ENCODE results near the gene SCGB1D4. TPM values are rescaled to one million over a fixed set of nuclear protein-coding genes. Genes with fewer than 3 reads are reported as not detected.

SCGB1D4 gene
- total RNA-seq, 1 experiment from 2014 or later, result not detected

- Histone ChIP-seq H4K20me1 (ENCODE audit: insufficient read depth) (no peaks in the 10 kb centered on the region), H3K4me1 (ENCODE audit: control insufficient read depth in 1 of 2, insufficient read depth in 2 of 2, low read length in 2 of 2) (peaks cover 0 to 5% of the 10 kb centered on the region in 2 experiments; a peak in 1 of 4 replicates), H3K27ac (ENCODE audit: low read depth, low read length) (no peak overlapping the region), H3K4me2 (ENCODE audit: low read length) (no peak overlapping the region), H3K36me3 (ENCODE audit: control insufficient read depth in 1 of 2, insufficient read depth in 2 of 2, low read length in 2 of 2) (no peaks in the 10 kb centered on the region), H3K9me2 (ENCODE audit: insufficient read depth) (no peaks in the 10 kb centered on the region), H3K4me3 (replicated peaks in 1 of 2; ENCODE audit: low read depth in 1 of 2, low read length in 2 of 2) (no peak overlapping the region), H3K9me3 (ENCODE audit: control insufficient read depth in 1 of 2, insufficient read depth in 1 of 2, low read depth in 1 of 2, low read length in 2 of 2) (no peaks in the 10 kb centered on the region), H3K27me3 (ENCODE audit: insufficient read depth, low read length) (0 out of 2 replicates have a peak, but pooled peaks cover 6% of the 10 kb centered on the region), H2AFZ (ENCODE audit: low read depth, low read length, poor library complexity, severe bottlenecking) (no peak overlapping the region), H3K9ac (ENCODE audit: low read length) (no peak overlapping the region), H3K79me2 (ENCODE audit: insufficient read depth, low read length) (no peaks in the 10 kb centered on the region)
- ChIA-PET POLR2A (no interaction called here), CTCF (no interaction called here), RAD21 (ENCODE audit: low non-redundant PET in 1 of 2, low total read pairs in 2 of 2, uncharacterized antibody in 2 of 2, unreplicated experiment in 2 of 2) (no interaction called here)
- ATAC-seq (no peak), DNase-seq (ENCODE audit: low read depth, low spot score) (no peak)
- intact Hi-C loops (cut with micrococcal nuclease), result no loop called here
- TF ChIP-seq, protein P1, sequence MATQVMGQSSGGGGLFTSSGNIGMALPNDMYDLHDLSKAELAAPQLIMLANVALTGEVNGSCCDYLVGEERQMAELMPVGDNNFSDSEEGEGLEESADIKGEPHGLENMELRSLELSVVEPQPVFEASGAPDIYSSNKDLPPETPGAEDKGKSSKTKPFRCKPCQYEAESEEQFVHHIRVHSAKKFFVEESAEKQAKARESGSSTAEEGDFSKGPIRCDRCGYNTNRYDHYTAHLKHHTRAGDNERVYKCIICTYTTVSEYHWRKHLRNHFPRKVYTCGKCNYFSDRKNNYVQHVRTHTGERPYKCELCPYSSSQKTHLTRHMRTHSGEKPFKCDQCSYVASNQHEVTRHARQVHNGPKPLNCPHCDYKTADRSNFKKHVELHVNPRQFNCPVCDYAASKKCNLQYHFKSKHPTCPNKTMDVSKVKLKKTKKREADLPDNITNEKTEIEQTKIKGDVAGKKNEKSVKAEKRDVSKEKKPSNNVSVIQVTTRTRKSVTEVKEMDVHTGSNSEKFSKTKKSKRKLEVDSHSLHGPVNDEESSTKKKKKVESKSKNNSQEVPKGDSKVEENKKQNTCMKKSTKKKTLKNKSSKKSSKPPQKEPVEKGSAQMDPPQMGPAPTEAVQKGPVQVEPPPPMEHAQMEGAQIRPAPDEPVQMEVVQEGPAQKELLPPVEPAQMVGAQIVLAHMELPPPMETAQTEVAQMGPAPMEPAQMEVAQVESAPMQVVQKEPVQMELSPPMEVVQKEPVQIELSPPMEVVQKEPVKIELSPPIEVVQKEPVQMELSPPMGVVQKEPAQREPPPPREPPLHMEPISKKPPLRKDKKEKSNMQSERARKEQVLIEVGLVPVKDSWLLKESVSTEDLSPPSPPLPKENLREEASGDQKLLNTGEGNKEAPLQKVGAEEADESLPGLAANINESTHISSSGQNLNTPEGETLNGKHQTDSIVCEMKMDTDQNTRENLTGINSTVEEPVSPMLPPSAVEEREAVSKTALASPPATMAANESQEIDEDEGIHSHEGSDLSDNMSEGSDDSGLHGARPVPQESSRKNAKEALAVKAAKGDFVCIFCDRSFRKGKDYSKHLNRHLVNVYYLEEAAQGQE (IDR thresholded peaks at IDR 0.05; ENCODE audit: low read depth), result no peak
- TF ChIP-seq EZH2 (IDR thresholded peaks at IDR 0.05) (no peak), SP1 (IDR thresholded peaks at IDR 0.05; ENCODE audit: low read depth) (no peak), YY1 (IDR thresholded peaks at IDR 0.05; ENCODE audit: extremely low read depth, insufficient replicate concordance, low read depth, low read length) (no peak), ZFX (IDR thresholded peaks at IDR 0.05) (no peak), CBX3 (IDR thresholded peaks at IDR 0.05; ENCODE audit: low read depth) (no peak), FOSL1 (IDR thresholded peaks at IDR 0.05; ENCODE audit: low read depth) (no peak), EGR1 (IDR thresholded peaks at IDR 0.05; ENCODE audit: low read depth) (no peak), POLR2AphosphoS5 (IDR thresholded peaks at IDR 0.05; ENCODE audit: low read depth, low read length) (no peak), SRF (IDR thresholded peaks at IDR 0.05; ENCODE audit: low read depth) (no peak), CEBPB (IDR thresholded peaks at IDR 0.05; ENCODE audit: low read depth) (no peak), JUND (IDR thresholded peaks at IDR 0.05) (no peak)
- TF ChIP-seq, protein P2, sequence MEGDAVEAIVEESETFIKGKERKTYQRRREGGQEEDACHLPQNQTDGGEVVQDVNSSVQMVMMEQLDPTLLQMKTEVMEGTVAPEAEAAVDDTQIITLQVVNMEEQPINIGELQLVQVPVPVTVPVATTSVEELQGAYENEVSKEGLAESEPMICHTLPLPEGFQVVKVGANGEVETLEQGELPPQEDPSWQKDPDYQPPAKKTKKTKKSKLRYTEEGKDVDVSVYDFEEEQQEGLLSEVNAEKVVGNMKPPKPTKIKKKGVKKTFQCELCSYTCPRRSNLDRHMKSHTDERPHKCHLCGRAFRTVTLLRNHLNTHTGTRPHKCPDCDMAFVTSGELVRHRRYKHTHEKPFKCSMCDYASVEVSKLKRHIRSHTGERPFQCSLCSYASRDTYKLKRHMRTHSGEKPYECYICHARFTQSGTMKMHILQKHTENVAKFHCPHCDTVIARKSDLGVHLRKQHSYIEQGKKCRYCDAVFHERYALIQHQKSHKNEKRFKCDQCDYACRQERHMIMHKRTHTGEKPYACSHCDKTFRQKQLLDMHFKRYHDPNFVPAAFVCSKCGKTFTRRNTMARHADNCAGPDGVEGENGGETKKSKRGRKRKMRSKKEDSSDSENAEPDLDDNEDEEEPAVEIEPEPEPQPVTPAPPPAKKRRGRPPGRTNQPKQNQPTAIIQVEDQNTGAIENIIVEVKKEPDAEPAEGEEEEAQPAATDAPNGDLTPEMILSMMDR (IDR thresholded peaks at IDR 0.05 in 2 of 3, conservative IDR thresholded peaks at IDR 0.05 in 1 of 3; ENCODE audit: borderline replicate concordance in 1 of 3, insufficient read depth in 1 of 3, low read depth in 2 of 3, low read length in 2 of 3), result no peak
- TF ChIP-seq, protein P3, sequence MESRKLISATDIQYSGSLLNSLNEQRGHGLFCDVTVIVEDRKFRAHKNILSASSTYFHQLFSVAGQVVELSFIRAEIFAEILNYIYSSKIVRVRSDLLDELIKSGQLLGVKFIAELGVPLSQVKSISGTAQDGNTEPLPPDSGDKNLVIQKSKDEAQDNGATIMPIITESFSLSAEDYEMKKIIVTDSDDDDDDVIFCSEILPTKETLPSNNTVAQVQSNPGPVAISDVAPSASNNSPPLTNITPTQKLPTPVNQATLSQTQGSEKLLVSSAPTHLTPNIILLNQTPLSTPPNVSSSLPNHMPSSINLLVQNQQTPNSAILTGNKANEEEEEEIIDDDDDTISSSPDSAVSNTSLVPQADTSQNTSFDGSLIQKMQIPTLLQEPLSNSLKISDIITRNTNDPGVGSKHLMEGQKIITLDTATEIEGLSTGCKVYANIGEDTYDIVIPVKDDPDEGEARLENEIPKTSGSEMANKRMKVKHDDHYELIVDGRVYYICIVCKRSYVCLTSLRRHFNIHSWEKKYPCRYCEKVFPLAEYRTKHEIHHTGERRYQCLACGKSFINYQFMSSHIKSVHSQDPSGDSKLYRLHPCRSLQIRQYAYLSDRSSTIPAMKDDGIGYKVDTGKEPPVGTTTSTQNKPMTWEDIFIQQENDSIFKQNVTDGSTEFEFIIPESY (IDR thresholded peaks at IDR 0.05; ENCODE audit: extremely low read depth, insufficient replicate concordance, low read length), result no peak
- TF ChIP-seq, protein P4, sequence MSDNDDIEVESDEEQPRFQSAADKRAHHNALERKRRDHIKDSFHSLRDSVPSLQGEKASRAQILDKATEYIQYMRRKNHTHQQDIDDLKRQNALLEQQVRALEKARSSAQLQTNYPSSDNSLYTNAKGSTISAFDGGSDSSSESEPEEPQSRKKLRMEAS (IDR thresholded peaks at IDR 0.05), result no peak
- TF ChIP-seq, protein P5, sequence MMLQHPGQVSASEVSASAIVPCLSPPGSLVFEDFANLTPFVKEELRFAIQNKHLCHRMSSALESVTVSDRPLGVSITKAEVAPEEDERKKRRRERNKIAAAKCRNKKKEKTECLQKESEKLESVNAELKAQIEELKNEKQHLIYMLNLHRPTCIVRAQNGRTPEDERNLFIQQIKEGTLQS (IDR thresholded peaks at IDR 0.05), result no peak
- BruUV-seq (replicated peaks), result no TSS peak
These were observed 31.3 kb downstream of the SCGB1D4 start for GRCh38 chr11:62267576-62267975.

Data from HCT116 (cell line).